Measurements from ENCODE around the gene C1QTNF7. TPM values are rescaled to one million over a fixed set of nuclear protein-coding genes. Genes with fewer than 3 reads are reported as not detected.
A peak's percentile ranks its signal among the peaks of the same experiment; 100 is the strongest.

The C1QTNF7 gene
- total and polyA plus RNA-seq, 9 donors = 5.9 to 23.6 (median 14.1) TPM

DNA sequence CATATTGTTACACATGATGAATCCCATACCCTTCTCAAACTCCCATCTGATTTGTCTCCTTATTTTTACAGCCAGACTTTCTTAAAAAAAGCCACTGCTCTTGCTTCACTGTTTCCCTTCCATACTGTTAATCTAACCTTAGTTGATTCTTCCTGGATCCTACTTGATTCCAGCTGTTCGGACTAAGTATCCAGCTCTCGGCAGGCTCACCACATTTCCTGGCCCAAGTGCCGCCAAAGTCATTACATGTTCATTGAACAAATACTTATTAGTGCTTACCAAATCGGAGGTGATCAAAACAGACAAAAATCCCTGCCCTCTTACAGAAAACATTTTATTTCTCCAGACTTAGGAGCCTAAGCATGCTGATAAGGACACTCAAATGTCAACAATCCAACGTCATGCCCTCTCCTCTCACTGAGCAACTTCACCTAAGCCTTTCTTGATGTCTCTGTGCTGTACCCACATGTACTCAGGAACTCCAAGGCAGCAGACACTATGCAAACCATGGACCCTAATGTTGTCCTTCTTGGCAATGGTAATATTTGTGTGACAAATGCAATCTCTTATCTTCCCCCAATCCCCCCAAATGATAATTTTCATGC is 45.1 kb upstream of the C1QTNF7 start:
- intact Hi-C loops (cut with DNase I) = no loop called here
- TF ChIP-seq EP300 (IDR thresholded peaks at IDR 0.05) = no peak
- no peak for TF ChIP-seq POLR2A (IDR thresholded peaks at IDR 0.05)
- Histone ChIP-seq H3K4me3 (no peak overlapping the region), H3K27ac (no peak overlapping the region), H3K9me3 (no peaks in the 10 kb centered on the region), H3K4me1 (ENCODE audit: insufficient read depth) (peaks cover 7% of the 10 kb centered on the region), H3K27me3 (no peaks in the 10 kb centered on the region), H3K36me3 (no peaks in the 10 kb centered on the region)
- WGBS, 3 donors = 65 to 80% (median 72%) methylated on average over 5 of the region's 5 CpGs
- no peak for DNase-seq

DNA sequence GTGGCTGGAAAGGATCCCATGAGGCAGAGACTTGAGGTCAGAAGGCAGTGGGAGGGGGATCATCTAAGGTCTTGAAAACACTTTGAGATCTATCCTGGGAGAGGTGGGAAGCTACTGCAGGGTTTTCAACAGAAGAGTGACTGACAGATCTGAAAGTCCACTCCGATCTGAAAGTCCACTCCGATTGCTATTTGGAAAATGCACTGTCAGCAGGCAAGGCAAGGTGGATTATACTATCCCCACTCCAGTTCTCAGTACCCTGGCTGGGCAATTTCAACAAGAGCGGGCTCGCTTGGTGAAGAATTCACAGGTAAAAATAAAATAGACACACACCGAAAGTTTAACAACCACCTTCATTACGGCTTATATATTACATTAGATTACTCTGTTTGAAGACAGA is 42.3 kb upstream of the C1QTNF7 start:
- Histone ChIP-seq H3K9me3 (no peaks in the 10 kb centered on the region), H3K36me3 (no peaks in the 10 kb centered on the region), H3K27ac (peak overlapping the region in 1 of 2 donors; percentile 36), H3K4me1 (ENCODE audit: insufficient read depth) (peaks cover 7% of the 10 kb centered on the region), H3K4me3 (peak overlapping the region; percentile 10), H3K27me3 (no peaks in the 10 kb centered on the region)
- TF ChIP-seq POLR2A (IDR thresholded peaks at IDR 0.05) (no peak), CTCF (IDR thresholded peaks at IDR 0.05) (no peak), EP300 (IDR thresholded peaks at IDR 0.05) (no peak)
- DNase-seq = no peak
- intact Hi-C loops (cut with DNase I) = no loop called here
- WGBS, 3 donors = 53 to 61% (median 59%) methylated on average over 6 of the region's 6 CpGs

DNA sequence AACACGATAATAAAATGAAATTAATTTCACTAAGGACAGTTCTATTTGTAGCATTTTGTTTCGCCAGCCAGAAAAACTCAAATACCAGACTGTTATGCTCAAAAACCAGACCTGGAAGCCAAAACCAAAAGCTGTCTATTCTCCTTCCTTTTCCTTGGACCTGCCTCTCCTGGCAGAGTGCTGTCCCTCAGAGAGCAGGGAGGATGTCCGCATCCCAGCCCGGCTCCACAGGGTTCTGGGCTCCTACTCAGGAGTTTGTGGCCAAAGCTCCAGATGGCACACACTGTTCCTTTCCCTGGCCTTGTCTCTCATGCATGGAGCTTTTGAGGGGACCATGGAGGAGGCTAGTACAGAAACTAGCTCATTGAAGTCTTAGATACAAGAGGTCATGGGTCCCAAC is 41.9 kb upstream of the C1QTNF7 start:
- whole genome bisulfite sequencing, 3 donors = 22 to 32% (median 28%) methylated on average over 4 of the region's 4 CpGs
- Histone ChIP-seq H3K4me3 (peak overlapping the region; percentile 10), H3K27me3 (no peaks in the 10 kb centered on the region), H3K9me3 (no peaks in the 10 kb centered on the region), H3K36me3 (no peaks in the 10 kb centered on the region), H3K4me1 (ENCODE audit: insufficient read depth) (peaks cover 7% of the 10 kb centered on the region), H3K27ac (peak overlapping the region in 1 of 2 donors; percentile 36)
- peak in 2 of 5 donors; percentile 45 to 56 for DNase-seq
- TF ChIP-seq CTCF (IDR thresholded peaks at IDR 0.05) = no peak
- no peak for TF ChIP-seq EP300 (IDR thresholded peaks at IDR 0.05)
- no peak for TF ChIP-seq POLR2A (IDR thresholded peaks at IDR 0.05)
- intact Hi-C loops (cut with DNase I) = no loop called here

- WGBS, 3 donors = 55 to 89% (median 85%) methylated on average over 3 of the region's 3 CpGs
- Histone ChIP-seq H3K27ac (no peak overlapping the region), H3K27me3 (no peaks in the 10 kb centered on the region), H3K4me1 (ENCODE audit: insufficient read depth) (peaks cover 2% of the 10 kb centered on the region), H3K36me3 (no peaks in the 10 kb centered on the region), H3K9me3 (no peaks in the 10 kb centered on the region), H3K4me3 (no peak overlapping the region)
- TF ChIP-seq EP300 (IDR thresholded peaks at IDR 0.05) (no peak), CTCF (IDR thresholded peaks at IDR 0.05) (no peak), POLR2A (IDR thresholded peaks at IDR 0.05) (no peak)
- intact Hi-C loops (cut with DNase I) = no loop called here
- DNase-seq = no peak
Measured at GRCh38 chr4:15390494-15390893, 37.3 kb upstream of the C1QTNF7 start.

GRCh38 chr4:15392053-15392805 is 35.6 kb upstream of the C1QTNF7 start:
- H3K4me3 ChIP-seq = no peak overlapping the region
- WGBS, 3 donors = 82 to 88% (median 87%) methylated on average over 8 of the region's 8 CpGs
- TF ChIP-seq CTCF (IDR thresholded peaks at IDR 0.05) (no peak), POLR2A (IDR thresholded peaks at IDR 0.05) (no peak), EP300 (IDR thresholded peaks at IDR 0.05) (no peak)
- no peaks in the 10 kb centered on the region for H3K9me3 ChIP-seq
- H3K27ac ChIP-seq = no peak overlapping the region
- peaks cover 2% of the 10 kb centered on the region for H3K4me1 ChIP-seq (ENCODE audit: insufficient read depth)
- intact Hi-C loops (cut with DNase I) = no loop called here
- no peaks in the 10 kb centered on the region for H3K36me3 ChIP-seq
- DNase-seq = no peak
- no peaks in the 10 kb centered on the region for H3K27me3 ChIP-seq

Data from ovary (tissue), 9 donors.